KOPT-K1 (cell line): Measurements from ENCODE around the gene MGLL.
A peak's percentile ranks its signal among the peaks of the same experiment; 100 is the strongest.

Experiments used
- H3K27ac ChIP-seq: fragments of 200-600 bp; sonication (generic); 2 replicates; pipeline ENCODE4 v1.5.1; 2016; ENCODE audit warnings: antibody characterized with exemption, mild to moderate bottlenecking, low read depth, low read length; ENCODE audit not compliant: poor library complexity, severe bottlenecking
- H3K36me3 ChIP-seq: fragments of 200-600 bp; sonication (generic); 2 replicates; pipeline ENCODE4 v1.5.1; 2017; ENCODE audit warnings: antibody characterized with exemption, mild to moderate bottlenecking, low read length, moderate library complexity; ENCODE audit not compliant: insufficient read depth
- H3K9me3 ChIP-seq: fragments of 200-600 bp; sonication (generic); 2 replicates; pipeline ENCODE4 v1.5.1; 2017; ENCODE audit warnings: antibody characterized with exemption, low read length, mild to moderate bottlenecking; ENCODE audit not compliant: insufficient read depth, poor library complexity, severe bottlenecking

MGLL gene

GRCh38 chr3:127809611-127810010, 12.7 kb downstream of the MGLL start:
- Histone ChIP-seq H3K27ac (no peak overlapping the region), H3K9me3 (no peaks in the 10 kb centered on the region), H3K36me3 (no peaks in the 10 kb centered on the region)

GRCh38 chr3:127809211-127809610, 13.1 kb downstream of the MGLL start:
- no peaks in the 10 kb centered on the region for H3K36me3 ChIP-seq
- no peaks in the 10 kb centered on the region for H3K9me3 ChIP-seq
- no peak overlapping the region for H3K27ac ChIP-seq

GRCh38 chr3:127808197-127808596, 14.1 kb downstream of the MGLL start:
- no peak overlapping the region for H3K27ac ChIP-seq
- H3K9me3 ChIP-seq = no peaks in the 10 kb centered on the region
- no peaks in the 10 kb centered on the region for H3K36me3 ChIP-seq

- Histone ChIP-seq H3K27ac (no peak overlapping the region), H3K9me3 (no peaks in the 10 kb centered on the region), H3K36me3 (no peaks in the 10 kb centered on the region)
These were observed 17.1 kb downstream of the MGLL start for GRCh38 chr3:127805026-127805753.

- Histone ChIP-seq H3K36me3 (no peaks in the 10 kb centered on the region), H3K27ac (no peak overlapping the region), H3K9me3 (no peaks in the 10 kb centered on the region)
These were observed 18.2 kb downstream of the MGLL start for GRCh38 chr3:127804141-127804540.

GRCh38 chr3:127803619-127804018, 18.7 kb downstream of the MGLL start:
- no peaks in the 10 kb centered on the region for H3K9me3 ChIP-seq
- H3K27ac ChIP-seq = no peak overlapping the region
- H3K36me3 ChIP-seq = no peaks in the 10 kb centered on the region

- Histone ChIP-seq H3K27ac (no peak overlapping the region), H3K9me3 (no peaks in the 10 kb centered on the region), H3K36me3 (no peaks in the 10 kb centered on the region)
These were observed 19.7 kb downstream of the MGLL start for GRCh38 chr3:127802606-127803005.

GRCh38 chr3:127801731-127802313, 20.5 kb downstream of the MGLL start:
- H3K36me3 ChIP-seq = no peaks in the 10 kb centered on the region
- H3K9me3 ChIP-seq = no peaks in the 10 kb centered on the region
- H3K27ac ChIP-seq = no peak overlapping the region

GRCh38 chr3:127800508-127800907, 21.8 kb downstream of the MGLL start:
- Histone ChIP-seq H3K36me3 (no peaks in the 10 kb centered on the region), H3K9me3 (no peaks in the 10 kb centered on the region), H3K27ac (peak overlapping the region; percentile 34)

GRCh38 chr3:127799476-127800222, 22.7 kb downstream of the MGLL start:
- Histone ChIP-seq H3K27ac (peak overlapping the region; percentile 34), H3K9me3 (no peaks in the 10 kb centered on the region), H3K36me3 (no peaks in the 10 kb centered on the region)

GRCh38 chr3:127798716-127799115, 23.6 kb downstream of the MGLL start:
- H3K9me3 ChIP-seq = no peaks in the 10 kb centered on the region
- H3K27ac ChIP-seq = no peak overlapping the region
- no peaks in the 10 kb centered on the region for H3K36me3 ChIP-seq

GRCh38 chr3:127796831-127797150, 25.5 kb downstream of the MGLL start:
- Histone ChIP-seq H3K27ac (no peak overlapping the region), H3K9me3 (no peaks in the 10 kb centered on the region), H3K36me3 (no peaks in the 10 kb centered on the region)

GRCh38 chr3:127796045-127796830, 26.1 kb downstream of the MGLL start:
- Histone ChIP-seq H3K9me3 (no peaks in the 10 kb centered on the region), H3K27ac (no peak overlapping the region), H3K36me3 (no peaks in the 10 kb centered on the region)

GRCh38 chr3:127794972-127795371, 27.3 kb downstream of the MGLL start:
- no peak overlapping the region for H3K27ac ChIP-seq
- no peaks in the 10 kb centered on the region for H3K9me3 ChIP-seq
- no peaks in the 10 kb centered on the region for H3K36me3 ChIP-seq

- no peak overlapping the region for H3K27ac ChIP-seq
- no peaks in the 10 kb centered on the region for H3K36me3 ChIP-seq
These were observed 27.9 kb downstream of the MGLL start for GRCh38 chr3:127794402-127794801.

More at GRCh38 chr3:127794402-127794801, 27.9 kb downstream of the MGLL start:
- no peaks in the 10 kb centered on the region for H3K9me3 ChIP-seq
